ENCODE measurements around the gene PPP1R26.

PPP1R26 gene

GRCh38 chr9:135508211-135508820, 28.7 kb downstream of the PPP1R26 start:
- Histone ChIP-seq H3K27ac (ENCODE audit: low read depth, low read length, poor library complexity, severe bottlenecking) (no peak overlapping the region), H3K79me2 (ENCODE audit: insufficient read depth, low read length) (no peaks in the 10 kb centered on the region), H3K9me2 (ENCODE audit: low read depth, low read length) (no peaks in the 10 kb centered on the region), H2AFZ (ENCODE audit: low read length) (no peak overlapping the region), H3K36me3 (ENCODE audit: insufficient read depth, low read length) (peaks cover 20% of the 10 kb centered on the region), H3K27me3 (ENCODE audit: insufficient read depth, low read length) (peaks cover 5% of the 10 kb centered on the region; the same call in 1 of the 2 replicates), H3K9ac (ENCODE audit: low read length) (no peak overlapping the region), H3F3A (ENCODE audit: insufficient read depth, low read length) (no peaks in the 10 kb centered on the region), H3K9me3 (ENCODE audit: low read length) (peaks cover 6% of the 10 kb centered on the region; the same call in 1 of the 2 replicates), H3K4me1 (ENCODE audit: insufficient read depth, low read length, severe bottlenecking) (no peaks in the 10 kb centered on the region), H3K4me2 (ENCODE audit: low read length) (no peak overlapping the region), H3K4me3 (ENCODE audit: low read depth, low read length, poor library complexity, severe bottlenecking) (no peak overlapping the region), H4K20me1 (ENCODE audit: insufficient read depth, low read length) (no peaks in the 10 kb centered on the region)
- no peak for TF ChIP-seq EZH2 (IDR thresholded peaks at IDR 0.05; ENCODE audit: borderline replicate concordance, low read length)
- no peak for TF ChIP-seq CTCF (IDR thresholded peaks at IDR 0.05; ENCODE audit: low read length)

- Histone ChIP-seq H3F3A (ENCODE audit: insufficient read depth, low read length) (no peaks in the 10 kb centered on the region), H3K9me3 (ENCODE audit: low read length) (peaks cover 6% of the 10 kb centered on the region; the same call in 1 of the 2 replicates), H3K27ac (ENCODE audit: low read depth, low read length, poor library complexity, severe bottlenecking) (no peak overlapping the region), H4K20me1 (ENCODE audit: insufficient read depth, low read length) (no peaks in the 10 kb centered on the region), H2AFZ (ENCODE audit: low read length) (no peak overlapping the region), H3K4me3 (ENCODE audit: low read depth, low read length, poor library complexity, severe bottlenecking) (no peak overlapping the region), H3K4me1 (ENCODE audit: insufficient read depth, low read length, severe bottlenecking) (no peaks in the 10 kb centered on the region), H3K9me2 (ENCODE audit: low read depth, low read length) (no peaks in the 10 kb centered on the region), H3K27me3 (ENCODE audit: insufficient read depth, low read length) (peaks cover 5% of the 10 kb centered on the region; the same call in 1 of the 2 replicates), H3K9ac (ENCODE audit: low read length) (no peak overlapping the region), H3K36me3 (ENCODE audit: insufficient read depth, low read length) (peaks cover 8% of the 10 kb centered on the region), H3K79me2 (ENCODE audit: insufficient read depth, low read length) (no peaks in the 10 kb centered on the region), H3K4me2 (ENCODE audit: low read length) (no peak overlapping the region)
- no peak for TF ChIP-seq EZH2 (IDR thresholded peaks at IDR 0.05; ENCODE audit: borderline replicate concordance, low read length)
- TF ChIP-seq CTCF (IDR thresholded peaks at IDR 0.05; ENCODE audit: low read length), result no peak
Observed at GRCh38 chr9:135509458-135509857, 29.9 kb downstream of the PPP1R26 start.

GRCh38 chr9:135512241-135512603, 32.6 kb downstream of the PPP1R26 start:
- Histone ChIP-seq H2AFZ (ENCODE audit: low read length) (no peak overlapping the region), H3K4me1 (ENCODE audit: insufficient read depth, low read length, severe bottlenecking) (no peaks in the 10 kb centered on the region), H3K36me3 (ENCODE audit: insufficient read depth, low read length) (no peaks in the 10 kb centered on the region; the same call in 1 of the 2 replicates), H4K20me1 (ENCODE audit: insufficient read depth, low read length) (no peaks in the 10 kb centered on the region), H3K9me2 (ENCODE audit: low read depth, low read length) (no peaks in the 10 kb centered on the region), H3K79me2 (ENCODE audit: insufficient read depth, low read length) (no peaks in the 10 kb centered on the region), H3K9me3 (ENCODE audit: low read length) (peaks cover 6% of the 10 kb centered on the region; the same call in 1 of the 2 replicates), H3K9ac (ENCODE audit: low read length) (no peak overlapping the region), H3K4me2 (ENCODE audit: low read length) (no peak overlapping the region), H3K27me3 (ENCODE audit: insufficient read depth, low read length) (peaks cover 11% of the 10 kb centered on the region; the same call in 1 of the 2 replicates), H3F3A (ENCODE audit: insufficient read depth, low read length) (no peaks in the 10 kb centered on the region), H3K4me3 (ENCODE audit: low read depth, low read length, poor library complexity, severe bottlenecking) (no peak overlapping the region), H3K27ac (ENCODE audit: low read depth, low read length, poor library complexity, severe bottlenecking) (no peak overlapping the region)
- no peak for TF ChIP-seq CTCF (IDR thresholded peaks at IDR 0.05; ENCODE audit: low read length)
- TF ChIP-seq EZH2 (IDR thresholded peaks at IDR 0.05; ENCODE audit: borderline replicate concordance, low read length), result no peak
